Testis (tissue), 3 donors: Measurements from ENCODE around the gene UBE2E2. TPM values are rescaled to one million over a fixed set of nuclear protein-coding genes. Genes with fewer than 3 reads are reported as not detected.

ENCODE experiments used
- DNase-seq: peaks from one replicate; pipeline ENCODE4 v3.0.0-alpha.2; 2019
- H3K27ac ChIP-seq, 2 donors: fragments of 200-600 bp; sonication (generic); one replicate each; pipeline ENCODE4 v1.5.1; 2019
- H3K27me3 ChIP-seq: fragments of 200-600 bp; sonication (generic); one replicate; pipeline ENCODE4 v1.5.1; 2019
- H3K36me3 ChIP-seq: fragments of 200-600 bp; sonication (generic); one replicate; pipeline ENCODE4 v1.5.1; 2017; ENCODE audit warnings: low read depth; ENCODE audit errors: missing control alignments
- H3K4me1 ChIP-seq: fragments of 200-600 bp; sonication (generic); one replicate; pipeline ENCODE4 v1.5.1; 2019
- H3K4me3 ChIP-seq, 2 donors: fragments of 200-600 bp; sonication (generic); one replicate each; pipeline ENCODE4 v1.5.1; 2017 to 2019
- H3K9me3 ChIP-seq: fragments of 200-600 bp; sonication (generic); one replicate; pipeline ENCODE4 v1.5.1; 2017
- CTCF ChIP-seq, 3 experiments: fragments of 450-650 bp in 2 of 3; fragments of 200-600 bp in 1 of 3; sonication (generic) in 1 of 3; IDR thresholded peaks; one replicate each; pipeline ENCODE4 v1.5.1; 2016 to 2019; ENCODE audit warnings: antibody characterized with exemption in 3 of 3, mild to moderate bottlenecking in 2 of 3, moderate library complexity in 1 of 3
- POLR2A ChIP-seq: fragments of 450-650 bp; IDR thresholded peaks from one replicate; pipeline ENCODE4 v1.6.1; 2017; ENCODE audit warnings: antibody characterized with exemption, mild to moderate bottlenecking, moderate library complexity
- WGBS, 2 donors: methylation state at CpG; one replicate each; pipeline ENCODE4 v1.1.5; 2018; 5-methylcytosine and 5-hydroxymethylcytosine counted together
- intact Hi-C: fragments of 100-400 bp; cut with DNase I; formaldehyde crosslinking; loops from one replicate; pipeline ENCODE4 v1.15.1; 2023; ENCODE audit warnings: low total_unique reads
- polyA plus RNA-seq: library from polyadenylated mRNA; stranded (reverse); fragments of 350-450 nt; fragmentation: Illumina TruSeq; extraction: RNeasy Lipid Tissue Mini Kit (QIAGEN cat#74804); gene quantifications from one replicate; pipeline ENCODE4 v1.2.3, GENCODE V29; 2014; ENCODE audit warnings: low read depth, low replicate concordance; ENCODE audit not compliant: insufficient read depth
- total RNA-seq, 2 donors: library from RNA; depleted of rRNA; stranded (reverse); fragments of >200 nt; gene quantifications; one replicate each; pipeline ENCODE4 v1.2.3, GENCODE V29; 2016

The UBE2E2 gene
- total and polyA plus RNA-seq, 3 donors from 2014 or later: 45.5 to 94.2 (median 48.7) TPM

GRCh38 chr3:23463791-23464190 lies 260.7 kb downstream of the UBE2E2 start:
- 68 to 74% methylated on average over 3 of the region's 3 CpGs for WGBS, 2 donors
- Histone ChIP-seq H3K36me3 (no peaks in the 10 kb centered on the region), H3K9me3 (no peaks in the 10 kb centered on the region), H3K27ac (no peak overlapping the region), H3K4me1 (no peaks in the 10 kb centered on the region), H3K4me3 (no peak overlapping the region), H3K27me3 (no peaks in the 10 kb centered on the region)
- DNase-seq: no peak
- TF ChIP-seq POLR2A: no peak
- no peak for TF ChIP-seq CTCF (IDR thresholded peaks at IDR 0.05)
- intact Hi-C loops: no loop called here

GRCh38 chr3:23465569-23465968 lies 262.4 kb downstream of the UBE2E2 start:
- Histone ChIP-seq H3K27ac (no peak overlapping the region), H3K27me3 (no peaks in the 10 kb centered on the region), H3K9me3 (no peaks in the 10 kb centered on the region), H3K36me3 (no peaks in the 10 kb centered on the region), H3K4me3 (no peak overlapping the region), H3K4me1 (no peaks in the 10 kb centered on the region)
- TF ChIP-seq CTCF (IDR thresholded peaks at IDR 0.05) (no peak), POLR2A (no peak)
- no peak for DNase-seq
- intact Hi-C loops: no loop called here

- H3K27ac ChIP-seq: no peak overlapping the region
- H3K4me3 ChIP-seq: no peak overlapping the region
- intact Hi-C loops: no loop called here
- TF ChIP-seq POLR2A: no peak
- TF ChIP-seq CTCF (IDR thresholded peaks at IDR 0.05): no peak
- H3K4me1 ChIP-seq: no peaks in the 10 kb centered on the region
- H3K36me3 ChIP-seq: no peaks in the 10 kb centered on the region
- no peaks in the 10 kb centered on the region for H3K27me3 ChIP-seq
- no peaks in the 10 kb centered on the region for H3K9me3 ChIP-seq
- DNase-seq: no peak
- 92 to 95% methylated on average over 1 of the region's 1 CpG for WGBS, 2 donors
Observed at GRCh38 chr3:23468203-23468602, 265.1 kb downstream of the UBE2E2 start.

DNA sequence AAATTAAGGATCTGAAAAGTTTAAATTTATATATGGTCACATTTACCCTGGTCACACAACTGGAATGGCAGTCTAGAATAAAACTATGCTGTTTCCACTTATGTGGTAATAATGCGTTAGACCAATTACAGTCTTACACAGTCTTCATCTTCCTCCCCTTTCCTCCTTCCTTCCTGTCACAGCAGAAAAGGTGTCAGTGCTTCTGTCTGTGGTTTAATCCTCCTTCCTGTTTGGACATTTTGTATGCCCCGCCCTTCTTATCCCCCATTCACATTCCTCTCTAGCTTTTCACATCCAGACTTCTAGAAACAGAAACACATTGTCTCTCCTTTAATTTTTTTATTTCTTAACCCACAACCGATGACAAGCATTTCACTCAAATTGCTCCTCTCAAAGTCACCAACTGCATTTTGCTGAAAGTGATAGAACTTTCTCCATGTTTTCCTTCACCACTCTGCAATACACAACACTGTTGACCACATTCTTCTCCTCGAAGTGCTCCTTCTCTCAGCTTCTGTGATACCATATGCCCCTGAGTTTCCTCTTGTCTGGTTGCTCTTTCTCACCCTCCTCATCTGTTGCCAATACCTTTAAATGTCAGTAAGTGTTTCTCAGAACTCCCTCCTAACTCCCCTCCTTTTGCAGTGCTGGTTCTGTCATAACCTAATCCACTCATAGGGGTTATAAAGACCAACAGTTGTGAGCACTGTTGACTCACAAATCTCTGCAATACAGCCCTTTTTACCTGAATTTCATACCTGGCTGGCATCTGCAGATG lies 271.6 kb downstream of the UBE2E2 start:
- no peak for DNase-seq
- Histone ChIP-seq H3K36me3 (no peaks in the 10 kb centered on the region), H3K4me1 (no peaks in the 10 kb centered on the region), H3K27ac (no peak overlapping the region), H3K9me3 (no peaks in the 10 kb centered on the region), H3K4me3 (no peak overlapping the region), H3K27me3 (no peaks in the 10 kb centered on the region)
- intact Hi-C loops: no loop called here
- TF ChIP-seq POLR2A: no peak
- TF ChIP-seq CTCF (IDR thresholded peaks at IDR 0.05): no peak
- 91 to 94% methylated on average over 4 of the region's 4 CpGs for WGBS, 2 donors

DNA sequence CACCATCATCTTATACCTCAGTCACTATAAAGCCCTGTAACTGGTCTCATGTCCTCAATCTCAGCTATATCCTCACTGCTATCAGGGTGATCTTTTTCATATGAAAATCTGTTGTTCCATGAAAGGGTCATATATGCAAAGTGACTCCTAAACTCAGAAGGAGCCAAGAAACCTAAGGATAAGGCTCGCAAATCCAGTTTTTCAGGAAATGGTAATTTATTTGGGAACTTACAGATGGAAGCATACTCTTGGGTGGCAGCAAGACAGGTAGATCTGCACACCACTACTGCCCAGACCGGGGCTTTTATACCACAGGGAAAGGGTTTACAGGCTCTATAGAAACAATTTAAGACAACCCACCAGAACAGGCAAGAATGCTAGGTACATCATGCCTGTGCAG lies 272.3 kb downstream of the UBE2E2 start:
- TF ChIP-seq POLR2A (no peak), CTCF (IDR thresholded peaks at IDR 0.05) (no peak)
- no peak overlapping the region for H3K4me3 ChIP-seq
- no peaks in the 10 kb centered on the region for H3K36me3 ChIP-seq
- no peaks in the 10 kb centered on the region for H3K27me3 ChIP-seq
- WGBS, 2 donors: 96 to 98% methylated on average over 2 of the region's 2 CpGs
- no peak overlapping the region for H3K27ac ChIP-seq
- DNase-seq: no peak
- intact Hi-C loops: no loop called here
- H3K4me1 ChIP-seq: no peaks in the 10 kb centered on the region
- no peaks in the 10 kb centered on the region for H3K9me3 ChIP-seq
